Measurements from ENCODE around the gene ZNF669. TPM values are rescaled to one million over a fixed set of nuclear protein-coding genes. Genes with fewer than 3 reads are reported as not detected.
"Not testable (repeated sequence)": the region's sequence is repeated elsewhere in the genome, so short reads cannot be mapped to it uniquely, and the experiment has no call there.

The ZNF669 gene
- total RNA-seq, 1 donor from 2014 or later = 28.5 TPM

DNA sequence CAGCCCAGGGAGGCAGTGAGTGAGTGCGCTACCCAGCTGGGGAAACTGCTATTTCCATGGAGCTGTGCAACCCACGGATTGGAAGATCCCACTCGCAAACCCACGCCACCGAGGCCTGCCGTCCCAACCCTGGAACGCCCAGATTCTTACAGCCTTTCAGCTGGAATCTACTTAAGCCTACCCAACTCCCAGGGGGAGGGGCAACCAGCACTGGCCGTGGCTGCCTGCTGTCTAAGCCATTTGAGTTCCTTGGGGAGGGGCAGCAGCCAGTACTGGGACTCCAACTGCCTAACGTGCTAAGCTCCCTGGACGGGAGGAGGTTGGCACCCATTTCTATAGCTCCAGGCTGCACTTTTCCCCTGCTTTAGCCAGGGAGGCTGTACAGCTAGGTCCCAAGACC lies 27.1 kb upstream of the ZNF669 start:
- DNase-seq = no peak
- peaks cover 2% of the 10 kb centered on the region for H3K27me3 Mint-ChIP-seq (ENCODE audit: unreplicated experiment)
- no peak overlapping the region for H3K27ac Mint-ChIP-seq (ENCODE audit: unreplicated experiment)
- no peak overlapping the region for H3K4me3 Mint-ChIP-seq (ENCODE audit: unreplicated experiment)
- H3K36me3 Mint-ChIP-seq (ENCODE audit: unreplicated experiment) = peaks cover 54% of the 10 kb centered on the region
- TF ChIP-seq, protein P1, sequence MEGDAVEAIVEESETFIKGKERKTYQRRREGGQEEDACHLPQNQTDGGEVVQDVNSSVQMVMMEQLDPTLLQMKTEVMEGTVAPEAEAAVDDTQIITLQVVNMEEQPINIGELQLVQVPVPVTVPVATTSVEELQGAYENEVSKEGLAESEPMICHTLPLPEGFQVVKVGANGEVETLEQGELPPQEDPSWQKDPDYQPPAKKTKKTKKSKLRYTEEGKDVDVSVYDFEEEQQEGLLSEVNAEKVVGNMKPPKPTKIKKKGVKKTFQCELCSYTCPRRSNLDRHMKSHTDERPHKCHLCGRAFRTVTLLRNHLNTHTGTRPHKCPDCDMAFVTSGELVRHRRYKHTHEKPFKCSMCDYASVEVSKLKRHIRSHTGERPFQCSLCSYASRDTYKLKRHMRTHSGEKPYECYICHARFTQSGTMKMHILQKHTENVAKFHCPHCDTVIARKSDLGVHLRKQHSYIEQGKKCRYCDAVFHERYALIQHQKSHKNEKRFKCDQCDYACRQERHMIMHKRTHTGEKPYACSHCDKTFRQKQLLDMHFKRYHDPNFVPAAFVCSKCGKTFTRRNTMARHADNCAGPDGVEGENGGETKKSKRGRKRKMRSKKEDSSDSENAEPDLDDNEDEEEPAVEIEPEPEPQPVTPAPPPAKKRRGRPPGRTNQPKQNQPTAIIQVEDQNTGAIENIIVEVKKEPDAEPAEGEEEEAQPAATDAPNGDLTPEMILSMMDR (IDR thresholded peaks at IDR 0.05; ENCODE audit: partially characterized antibody, unreplicated experiment) = no peak
- peaks cover 3% of the 10 kb centered on the region for H3K4me1 Mint-ChIP-seq (ENCODE audit: low read depth, unreplicated experiment)
- peaks cover 39% of the 10 kb centered on the region for H3K9me3 Mint-ChIP-seq (ENCODE audit: unreplicated experiment)

DNA sequence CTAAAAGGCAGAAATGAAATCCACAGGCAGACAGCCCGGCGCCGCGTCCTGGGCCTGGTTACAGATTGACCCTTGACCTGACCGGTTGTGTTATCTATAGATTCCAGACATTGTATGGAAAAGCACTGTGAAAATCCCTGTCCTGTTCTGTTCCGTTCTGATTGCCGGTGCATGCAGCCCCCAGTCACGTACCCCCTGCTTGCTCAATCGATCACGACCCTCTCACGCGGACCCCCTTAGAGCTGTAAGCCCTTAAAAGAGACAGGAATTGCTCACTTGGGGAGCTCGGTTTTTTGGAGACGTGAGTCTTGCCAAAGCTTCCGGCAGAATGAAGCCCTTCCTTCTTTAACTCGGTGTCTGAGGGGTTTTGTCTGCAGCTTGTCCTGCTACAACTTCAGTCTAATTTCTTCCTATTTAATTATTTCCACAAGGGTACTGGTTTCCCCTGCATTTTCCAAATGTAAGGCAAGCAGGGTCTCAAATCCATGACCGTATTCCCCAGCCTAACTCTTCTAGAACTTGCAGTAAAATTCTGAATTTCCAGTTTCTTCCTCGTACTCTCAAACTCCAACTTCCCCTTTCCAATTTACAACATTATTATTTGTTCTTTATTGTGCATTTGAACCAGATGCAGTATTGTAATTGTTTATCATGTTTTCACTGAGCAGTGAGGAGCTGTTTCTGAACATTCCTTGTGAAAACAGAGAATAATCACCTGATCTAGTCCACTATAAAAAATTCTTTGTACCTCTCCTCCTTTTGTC lies 23.5 kb upstream of the ZNF669 start:
- Mint-ChIP-seq H3K9me3 (ENCODE audit: unreplicated experiment) (peaks cover 23% of the 10 kb centered on the region), H3K27ac (ENCODE audit: unreplicated experiment) (peak overlapping the region; percentile 96), H3K36me3 (ENCODE audit: unreplicated experiment) (peaks cover 22% of the 10 kb centered on the region), H3K4me3 (ENCODE audit: unreplicated experiment) (peak overlapping the region; percentile 96)
- not testable (repeated sequence) for DNase-seq; H3K4me1 Mint-ChIP-seq (ENCODE audit: low read depth, unreplicated experiment); H3K27me3 Mint-ChIP-seq (ENCODE audit: unreplicated experiment)

DNA sequence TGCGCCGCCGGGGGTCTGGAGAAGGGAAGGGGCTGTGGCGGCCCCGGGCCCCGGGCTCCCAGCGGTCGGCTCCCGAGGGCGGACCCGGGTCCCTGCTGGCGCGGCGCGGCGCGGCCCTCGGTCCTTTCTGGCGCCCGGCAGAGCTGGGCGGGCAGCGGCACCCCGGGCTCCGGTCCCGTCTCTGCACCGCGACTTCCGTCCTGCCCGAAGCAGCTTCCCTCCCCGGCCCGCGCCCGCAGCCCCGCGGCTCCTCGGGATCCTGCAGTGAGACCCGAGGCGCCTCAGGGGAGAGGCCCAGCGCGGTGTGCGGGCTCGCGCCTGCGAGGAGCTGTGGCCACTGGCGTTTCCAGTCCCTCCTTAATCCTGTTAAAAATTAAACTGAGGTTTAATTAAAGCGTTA lies 22.4 kb upstream of the ZNF669 start:
- peaks cover 12% of the 10 kb centered on the region for H3K36me3 Mint-ChIP-seq (ENCODE audit: unreplicated experiment)
- peaks cover 20% of the 10 kb centered on the region for H3K9me3 Mint-ChIP-seq (ENCODE audit: unreplicated experiment)
- H3K4me1 Mint-ChIP-seq (ENCODE audit: low read depth, unreplicated experiment); DNase-seq; H3K27me3 Mint-ChIP-seq (ENCODE audit: unreplicated experiment); H3K27ac Mint-ChIP-seq (ENCODE audit: unreplicated experiment); H3K4me3 Mint-ChIP-seq (ENCODE audit: unreplicated experiment): not testable (repeated sequence)

DNA sequence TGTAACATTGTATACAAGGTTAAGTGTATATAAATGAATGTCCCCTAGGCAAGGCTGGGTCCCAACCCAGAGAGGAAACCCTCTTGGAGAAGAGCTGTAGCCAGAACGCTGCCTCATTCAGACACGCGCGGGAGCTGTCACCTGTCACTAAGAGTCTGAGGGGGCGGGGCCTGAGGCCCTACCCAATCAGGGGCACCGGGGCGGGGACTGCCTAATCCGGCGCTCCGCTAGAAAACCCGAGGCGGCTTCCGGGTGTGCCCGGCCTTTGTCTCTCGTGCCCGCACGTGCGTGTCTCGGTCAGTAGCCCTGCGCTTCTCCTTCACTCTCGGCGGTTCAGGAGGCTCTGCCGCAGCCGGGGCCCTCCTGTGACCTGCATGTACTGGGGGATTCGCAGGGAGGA lies 22.0 kb upstream of the ZNF669 start:
- not testable (repeated sequence) for H3K27ac Mint-ChIP-seq (ENCODE audit: unreplicated experiment); DNase-seq; H3K27me3 Mint-ChIP-seq (ENCODE audit: unreplicated experiment); H3K4me1 Mint-ChIP-seq (ENCODE audit: low read depth, unreplicated experiment); H3K4me3 Mint-ChIP-seq (ENCODE audit: unreplicated experiment)
- Mint-ChIP-seq H3K9me3 (ENCODE audit: unreplicated experiment) (peaks cover 20% of the 10 kb centered on the region), H3K36me3 (ENCODE audit: unreplicated experiment) (peaks cover 12% of the 10 kb centered on the region)

DNA sequence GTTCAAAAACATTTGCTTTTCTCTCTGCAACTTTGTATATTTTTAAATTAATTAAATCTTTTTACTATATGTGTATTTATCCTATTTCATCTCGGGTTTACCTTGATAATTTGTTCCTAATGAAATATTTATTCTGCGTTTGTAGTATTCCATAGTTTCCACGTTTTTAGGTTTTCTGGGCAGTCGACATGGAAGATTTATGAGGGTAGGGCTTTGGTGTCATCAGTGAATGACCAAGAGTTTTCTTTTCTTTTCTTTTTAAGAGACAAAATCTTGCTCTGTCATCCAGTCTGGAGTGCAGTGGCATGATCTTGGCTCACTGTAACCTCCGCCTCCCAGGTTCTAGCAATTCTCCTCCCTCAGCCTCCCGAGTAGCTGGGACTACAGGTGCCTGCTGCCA lies 17.2 kb upstream of the ZNF669 start:
- Mint-ChIP-seq H3K27me3 (ENCODE audit: unreplicated experiment) (peaks cover 7% of the 10 kb centered on the region), H3K4me1 (ENCODE audit: low read depth, unreplicated experiment) (no peaks in the 10 kb centered on the region), H3K9me3 (ENCODE audit: unreplicated experiment) (peaks cover 9% of the 10 kb centered on the region), H3K36me3 (ENCODE audit: unreplicated experiment) (no peaks in the 10 kb centered on the region), H3K27ac (ENCODE audit: unreplicated experiment) (no peak overlapping the region), H3K4me3 (ENCODE audit: unreplicated experiment) (no peak overlapping the region)
- TF ChIP-seq, protein P1 (IDR thresholded peaks at IDR 0.05; ENCODE audit: partially characterized antibody, unreplicated experiment) = no peak
- no peak for DNase-seq

DNA sequence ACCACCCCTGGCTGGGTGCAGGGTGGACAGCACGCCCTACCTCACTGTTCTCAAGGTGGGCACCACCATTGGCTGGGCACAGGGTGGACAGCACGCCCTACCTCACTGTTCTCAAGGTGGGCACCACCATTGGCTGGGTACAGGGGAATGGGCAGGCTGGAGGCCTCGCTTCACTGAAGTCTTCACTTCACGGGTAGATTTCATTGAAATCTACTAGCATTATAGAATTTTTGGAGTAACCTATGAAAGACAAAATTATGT lies 16.2 kb upstream of the ZNF669 start:
- H3K36me3 Mint-ChIP-seq (ENCODE audit: unreplicated experiment); H3K9me3 Mint-ChIP-seq (ENCODE audit: unreplicated experiment); H3K4me1 Mint-ChIP-seq (ENCODE audit: low read depth, unreplicated experiment); H3K4me3 Mint-ChIP-seq (ENCODE audit: unreplicated experiment); DNase-seq; H3K27ac Mint-ChIP-seq (ENCODE audit: unreplicated experiment); H3K27me3 Mint-ChIP-seq (ENCODE audit: unreplicated experiment): not testable (repeated sequence)

DNA sequence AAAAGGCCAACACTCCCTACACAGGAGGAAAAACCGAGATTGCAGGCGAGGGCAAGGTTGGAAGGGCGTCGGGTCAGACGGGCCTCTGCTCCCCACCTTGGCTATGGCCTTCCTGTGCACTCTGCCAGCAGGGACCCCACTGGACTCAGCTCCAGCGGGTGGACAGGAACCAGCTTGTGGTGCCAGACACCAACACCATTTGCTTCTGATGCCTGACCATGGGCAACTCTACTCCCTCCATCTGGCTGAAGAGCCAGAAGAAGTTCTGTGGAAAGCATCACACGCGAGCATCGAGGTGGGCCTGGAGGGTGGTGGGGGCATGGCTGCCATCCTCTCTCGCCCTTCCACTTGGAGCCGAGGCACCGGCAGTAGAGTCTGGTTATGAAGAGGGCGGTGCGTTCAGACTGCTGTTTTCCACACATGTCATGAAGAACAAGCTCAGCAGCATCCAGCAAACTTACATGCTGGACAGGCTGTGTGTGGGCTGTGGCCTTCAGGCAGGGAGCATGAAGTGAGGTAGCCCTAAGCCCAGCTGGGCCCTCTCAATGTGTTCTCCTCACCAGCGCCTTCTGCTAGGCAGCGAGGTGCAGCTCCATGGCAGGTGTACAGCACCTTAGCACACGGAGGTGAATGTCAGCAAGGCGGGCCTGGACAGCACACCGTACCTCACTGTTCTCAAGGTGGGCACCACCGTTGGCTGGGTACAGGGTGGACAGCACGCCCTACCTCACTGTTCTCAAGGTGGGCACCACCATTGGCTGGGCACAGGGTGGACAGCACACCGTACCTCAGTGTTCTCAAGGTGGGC lies 15.6 kb upstream of the ZNF669 start:
- no peak overlapping the region for H3K4me3 Mint-ChIP-seq (ENCODE audit: unreplicated experiment)
- DNase-seq = no peak
- peaks cover 10% of the 10 kb centered on the region for H3K9me3 Mint-ChIP-seq (ENCODE audit: unreplicated experiment)
- peaks cover 9% of the 10 kb centered on the region for H3K27me3 Mint-ChIP-seq (ENCODE audit: unreplicated experiment)
- H3K27ac Mint-ChIP-seq (ENCODE audit: unreplicated experiment) = no peak overlapping the region
- H3K36me3 Mint-ChIP-seq (ENCODE audit: unreplicated experiment) = no peaks in the 10 kb centered on the region
- peaks cover 2% of the 10 kb centered on the region for H3K4me1 Mint-ChIP-seq (ENCODE audit: low read depth, unreplicated experiment)
- TF ChIP-seq, protein P1 (IDR thresholded peaks at IDR 0.05; ENCODE audit: partially characterized antibody, unreplicated experiment) = no peak
